DND-41 (cell line): Measurements from ENCODE around the gene CLBA1.

Experiments
- EZH2 ChIP-seq: IDR thresholded peaks from 3 replicates; pipeline ENCODE4 v1.6.1; 2012; ENCODE audit warnings: borderline replicate concordance, low read depth, mild to moderate bottlenecking, moderate library complexity, low read length, inconsistent platforms; ENCODE audit not compliant: severe bottlenecking
- TF ChIP-seq, protein P1 (sequence below): IDR thresholded peaks from 2 replicates; pipeline ENCODE4 v1.5.1; 2012; ENCODE audit warnings: borderline replicate concordance, low read length, moderate library complexity, mild to moderate bottlenecking; ENCODE audit not compliant: poor library complexity, severe bottlenecking; ENCODE audit errors: extremely low read depth

- TF ChIP-seq, protein P1, sequence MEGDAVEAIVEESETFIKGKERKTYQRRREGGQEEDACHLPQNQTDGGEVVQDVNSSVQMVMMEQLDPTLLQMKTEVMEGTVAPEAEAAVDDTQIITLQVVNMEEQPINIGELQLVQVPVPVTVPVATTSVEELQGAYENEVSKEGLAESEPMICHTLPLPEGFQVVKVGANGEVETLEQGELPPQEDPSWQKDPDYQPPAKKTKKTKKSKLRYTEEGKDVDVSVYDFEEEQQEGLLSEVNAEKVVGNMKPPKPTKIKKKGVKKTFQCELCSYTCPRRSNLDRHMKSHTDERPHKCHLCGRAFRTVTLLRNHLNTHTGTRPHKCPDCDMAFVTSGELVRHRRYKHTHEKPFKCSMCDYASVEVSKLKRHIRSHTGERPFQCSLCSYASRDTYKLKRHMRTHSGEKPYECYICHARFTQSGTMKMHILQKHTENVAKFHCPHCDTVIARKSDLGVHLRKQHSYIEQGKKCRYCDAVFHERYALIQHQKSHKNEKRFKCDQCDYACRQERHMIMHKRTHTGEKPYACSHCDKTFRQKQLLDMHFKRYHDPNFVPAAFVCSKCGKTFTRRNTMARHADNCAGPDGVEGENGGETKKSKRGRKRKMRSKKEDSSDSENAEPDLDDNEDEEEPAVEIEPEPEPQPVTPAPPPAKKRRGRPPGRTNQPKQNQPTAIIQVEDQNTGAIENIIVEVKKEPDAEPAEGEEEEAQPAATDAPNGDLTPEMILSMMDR: no peak
- TF ChIP-seq EZH2: no peak
Observed at GRCh38 chr14:104977681-104978653, 7.6 kb upstream of the CLBA1 start, which contains the start of gene AHNAK2.
